PC-3 (cell line): ENCODE measurements around the gene COMT.

Source experiments
- EZH2 ChIP-seq: fragments of 300-600 bp; sonication (generic); IDR thresholded peaks from one replicate; pipeline ENCODE4 v1.6.1; 2017; ENCODE audit warnings: antibody characterized with exemption, mild to moderate bottlenecking, low read length; ENCODE audit not compliant: unreplicated experiment
- TF ChIP-seq, protein P1 (sequence below): fragments of 300-600 bp; sonication (generic); conservative IDR thresholded peaks from 2 replicates; pipeline ENCODE4 v1.5.1; 2017; ENCODE audit warnings: antibody characterized with exemption, low read depth, mild to moderate bottlenecking, low read length

DNA sequence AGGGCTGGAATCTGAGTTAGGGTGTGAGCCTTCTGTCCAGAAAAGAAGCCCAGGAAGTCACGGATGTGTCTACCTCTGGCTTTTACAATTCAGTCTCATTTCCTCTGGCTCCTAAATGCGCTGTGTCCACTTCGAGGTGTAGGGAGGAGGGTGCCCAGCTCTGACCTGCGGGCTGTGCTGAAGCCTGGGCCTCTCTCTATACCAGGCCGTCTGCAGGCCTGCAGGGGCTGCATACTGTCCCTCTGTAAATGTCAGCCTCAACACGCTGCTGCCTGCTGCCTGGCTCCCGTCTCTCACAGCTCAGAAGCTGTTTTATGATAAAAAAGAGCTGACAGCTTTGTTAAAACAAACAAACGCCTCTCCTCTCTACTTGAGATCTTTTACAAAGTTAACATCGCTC, 60.6 kb downstream of the COMT start:
- TF ChIP-seq EZH2: no peak
- TF ChIP-seq, protein P1, sequence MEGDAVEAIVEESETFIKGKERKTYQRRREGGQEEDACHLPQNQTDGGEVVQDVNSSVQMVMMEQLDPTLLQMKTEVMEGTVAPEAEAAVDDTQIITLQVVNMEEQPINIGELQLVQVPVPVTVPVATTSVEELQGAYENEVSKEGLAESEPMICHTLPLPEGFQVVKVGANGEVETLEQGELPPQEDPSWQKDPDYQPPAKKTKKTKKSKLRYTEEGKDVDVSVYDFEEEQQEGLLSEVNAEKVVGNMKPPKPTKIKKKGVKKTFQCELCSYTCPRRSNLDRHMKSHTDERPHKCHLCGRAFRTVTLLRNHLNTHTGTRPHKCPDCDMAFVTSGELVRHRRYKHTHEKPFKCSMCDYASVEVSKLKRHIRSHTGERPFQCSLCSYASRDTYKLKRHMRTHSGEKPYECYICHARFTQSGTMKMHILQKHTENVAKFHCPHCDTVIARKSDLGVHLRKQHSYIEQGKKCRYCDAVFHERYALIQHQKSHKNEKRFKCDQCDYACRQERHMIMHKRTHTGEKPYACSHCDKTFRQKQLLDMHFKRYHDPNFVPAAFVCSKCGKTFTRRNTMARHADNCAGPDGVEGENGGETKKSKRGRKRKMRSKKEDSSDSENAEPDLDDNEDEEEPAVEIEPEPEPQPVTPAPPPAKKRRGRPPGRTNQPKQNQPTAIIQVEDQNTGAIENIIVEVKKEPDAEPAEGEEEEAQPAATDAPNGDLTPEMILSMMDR: no peak
